Measurements from ENCODE around the gene MON1B. TPM values are rescaled to one million over a fixed set of nuclear protein-coding genes. Genes with fewer than 3 reads are reported as not detected.

Gene MON1B
- total and polyA plus RNA-seq, 2 donors (not counting 3 experiments of a cell fraction or from before 2014, with no cell fraction given), result 35.8 to 57.0 TPM

DNA sequence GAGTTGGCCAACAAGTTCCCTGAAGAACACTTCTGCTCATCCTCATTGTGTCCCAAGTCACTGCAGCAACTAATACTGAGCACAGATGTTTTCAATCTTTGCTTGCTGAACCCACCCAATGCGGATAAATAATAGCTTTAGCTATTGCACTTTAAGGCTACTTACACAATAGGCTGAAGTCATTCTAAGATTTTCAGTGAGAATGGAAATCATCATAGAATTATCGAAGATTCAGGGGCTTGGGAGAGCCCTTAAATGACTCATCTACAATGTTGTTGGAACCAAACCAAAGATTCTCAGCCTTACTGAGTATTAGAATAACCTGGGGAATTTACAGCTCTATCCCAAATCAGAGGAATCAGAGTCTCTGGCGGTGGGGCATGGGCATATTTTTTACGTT, 59.4 kb downstream of the MON1B start:
- no peaks in the 10 kb centered on the region for H3K9me1 ChIP-seq (replicated peaks; ENCODE audit: control insufficient read depth, extremely low read depth, insufficient read depth, low read length)
- TF ChIP-seq FOS (IDR thresholded peaks at IDR 0.05; ENCODE audit: borderline replicate concordance, insufficient read depth, low read length) (peak; percentile 12), GATA2 (IDR thresholded peaks at IDR 0.05; ENCODE audit: insufficient read depth, insufficient read length, low read depth, low read length) (no peak)
- no peak overlapping the region for H3K4me2 ChIP-seq (ENCODE audit: insufficient read depth, low read length)
- no peak for DNase-seq (ENCODE audit: low read depth, low spot score)
- H3K79me2 ChIP-seq (ENCODE audit: control insufficient read depth, insufficient read depth, low read length), result no peaks in the 10 kb centered on the region
- H3K9me3 ChIP-seq (replicated peaks; ENCODE audit: control insufficient read depth, insufficient read depth, low read length), result no peaks in the 10 kb centered on the region
- intact Hi-C loops (cut with micrococcal nuclease), result no loop called here
- ChIA-PET POLR2A (no interaction called here), CTCF (interaction anchor here (1.0 to 1.4 kb wide), 2 partner anchors 27 kb away, joined by 3 to 5 read pairs; no protein-coding TSS in a partner anchor)
- H3K36me3 ChIP-seq (ENCODE audit: control insufficient read depth in 2 of 2, extremely low read depth in 1 of 2, insufficient read depth in 2 of 2, low read length in 2 of 2), result no peaks in the 10 kb centered on the region
- H3K27ac ChIP-seq (ENCODE audit: insufficient read depth, low read depth, low read length), result no peak overlapping the region
- no peak overlapping the region for H3K9ac ChIP-seq (replicated peaks; ENCODE audit: extremely low read depth, insufficient read depth, low read length)
- FAIRE-seq, result no peak
- H3K4me1 ChIP-seq (ENCODE audit: control insufficient read depth, extremely low read depth, insufficient read depth, low read length), result no peaks in the 10 kb centered on the region
- H3K4me3 ChIP-seq (replicated peaks in 1 of 3; ENCODE audit: insufficient read depth in 1 of 3, low read depth in 1 of 3, low read length in 3 of 3), result no peak overlapping the region
- no TSS peak for BruUV-seq (replicated peaks)
- no peaks in the 10 kb centered on the region for H3K27me3 ChIP-seq (ENCODE audit: control insufficient read depth in 2 of 2, insufficient read depth in 2 of 2, low read length in 2 of 2)
- H4K20me1 ChIP-seq (replicated peaks; ENCODE audit: control insufficient read depth, extremely low read depth, insufficient read depth, low read length), result no peaks in the 10 kb centered on the region
- dilution Hi-C loops (cut with MboI; ENCODE audit: extremely low pct_ligation_motif_present, low sequenced_read_pairs), result no loop called here
- no peak overlapping the region for H2AFZ ChIP-seq (ENCODE audit: low read depth, low read length)

Other genes with a start within 250 kb of the MON1B start
- 13.7 and 28.6 TPM in 2 replicates for gene SYCE1L, start 8.2 kb downstream of the MON1B start, total RNA-seq
- gene SYCE1L, start 8.2 kb downstream of the MON1B start, polyA plus RNA-seq, result 6.8 and 16.1 TPM in 2 replicates
- gene ADAMTS18, start 243.8 kb downstream of the MON1B start, total RNA-seq, result 2.7 and 27.5 TPM in 2 replicates
- gene ADAMTS18, start 243.8 kb downstream of the MON1B start, polyA plus RNA-seq, result 11.7 and 18.4 TPM in 2 replicates